ENCODE data around the gene GPD1L.

GRCh38 chr3:32102289-32102688 lies 4.1 kb upstream of the GPD1L start:
- TF ChIP-seq CTCF (IDR thresholded peaks at IDR 0.05): no peak
- no peak for TF ChIP-seq EP300 (IDR thresholded peaks at IDR 0.05)
